K562 (cell line): ENCODE results near the gene RBP3. TPM values are rescaled to one million over a fixed set of nuclear protein-coding genes. Genes with fewer than 3 reads are reported as not detected.
A peak's percentile ranks its signal among the peaks of the same experiment; 100 is the strongest.

Source experiments
- ATAC-seq: fragments of 200-7000 bp; cut with Tn5 transposase; 3 replicates; pipeline ENCODE4 v1.9.1; 2020; ENCODE audit warnings: moderate library complexity
- BruUV-seq: library from RNA; stranded (reverse); fragments of 400-500 nt; replicated peaks from 2 replicates; lab custom pipeline; 2021; lab: Mats Ljungman, UMichigan
- CTCF ChIA-PET: fragments of 300-600 bp; formaldehyde crosslinking; extraction: SDS; loops from one replicate; lab custom pipeline; 2021; ENCODE audit warnings: low intra/inter-chr PET ratio; lab: Yijun Ruan, JAX
- POLR2A ChIA-PET: fragments of 300-600, 350-650 bp; sonication (Branson Sonifier 250); formaldehyde crosslinking; extraction: SDS; loops from one replicate; lab custom pipeline; 2021; ENCODE audit warnings: antibody characterized with exemption, inconsistent platforms; lab: Yijun Ruan, JAX
- DNase-seq, 4 experiments: peaks; one replicate each; pipeline versions ENCODE4 v3.0.0 to v3.0.0-alpha.2; 2011 to 2018; ENCODE audit warnings: low spot score in 3 of 4, mixed read lengths in 3 of 4; ENCODE audit errors: extremely low read depth in 1 of 4
- FAIRE-seq: peaks from 2 replicates; lab custom pipeline; 2011; peaks lifted over from hg19 to GRCh38; lab: Jason Lieb, UNC
- H2AFZ ChIP-seq: 2 replicates; pipeline ENCODE4 v1.6.0; 2011; ENCODE audit warnings: low read depth, low read length, control low read depth, inconsistent platforms
- H3K27ac ChIP-seq: fragments of 200-600 bp; 3 replicates; pipeline ENCODE4 v1.8.0; 2011; ENCODE audit warnings: low read depth, mild to moderate bottlenecking, control low read depth, inconsistent platforms, low read length, moderate library complexity, mixed read lengths; ENCODE audit errors: extremely low read depth
- H3K27me3 ChIP-seq, 2 experiments: fragments of 300-600 bp in 1 of 2; 2 replicates in 1 of 2; 3 replicates in 1 of 2; pipeline versions ENCODE4 v1.6.0 to v1.8.0; 2011; ENCODE audit warnings: inconsistent platforms in 2 of 2, low read length in 2 of 2, mild to moderate bottlenecking in 1 of 2, mixed read lengths in 1 of 2, moderate library complexity in 1 of 2; ENCODE audit not compliant: control insufficient read depth in 2 of 2, insufficient read depth in 2 of 2
- H3K36me3 ChIP-seq: fragments of 300-600 bp; 3 replicates; pipeline ENCODE4 v1.8.0; 2011; ENCODE audit warnings: mild to moderate bottlenecking, low read length, inconsistent platforms; ENCODE audit not compliant: control insufficient read depth, insufficient read depth
- H3K4me1 ChIP-seq, 2 experiments: fragments of 200-600 bp in 1 of 2; replicated peaks in 1 of 2; 2 replicates in 1 of 2; 3 replicates in 1 of 2; pipeline versions ENCODE4 v1.5.1 to v1.8.0; 2011; ENCODE audit warnings: inconsistent platforms in 2 of 2, low read length in 2 of 2, mild to moderate bottlenecking in 1 of 2, mixed read lengths in 1 of 2, moderate library complexity in 1 of 2; ENCODE audit not compliant: control insufficient read depth in 2 of 2, insufficient read depth in 2 of 2
- H3K4me2 ChIP-seq: 2 replicates; pipeline ENCODE4 v1.6.1; 2011; ENCODE audit warnings: low read length, control low read depth, inconsistent platforms, mixed read lengths; ENCODE audit not compliant: insufficient read depth
- H3K4me3 ChIP-seq: fragments of 200-600 bp; sonication (generic), shearing (Covaris generic); 2 replicates; pipeline ENCODE4 v1.5.1; 2016; ENCODE audit warnings: control low read depth, inconsistent platforms
- H3K79me2 ChIP-seq: fragments of 200-600 bp; 3 replicates; pipeline ENCODE4 v1.8.0; 2011; ENCODE audit warnings: low read length, inconsistent platforms; ENCODE audit not compliant: control insufficient read depth, insufficient read depth
- H3K9ac ChIP-seq, 2 experiments: 2 replicates each; pipeline versions ENCODE4 v1.6.0 to v1.6.1; 2011; ENCODE audit warnings: low read depth in 2 of 2, low read length in 2 of 2, control low read depth in 1 of 2, inconsistent platforms in 1 of 2, mild to moderate bottlenecking in 1 of 2, mixed read lengths in 1 of 2; ENCODE audit not compliant: insufficient read depth in 1 of 2
- H3K9me1 ChIP-seq: one replicate; pipeline ENCODE4 v1.6.0; 2011; ENCODE audit warnings: inconsistent platforms, mild to moderate bottlenecking, low read length, moderate library complexity; ENCODE audit not compliant: control insufficient read depth, insufficient read depth
- H3K9me3 ChIP-seq: replicated peaks from 2 replicates; pipeline ENCODE4 v1.5.1; 2011; ENCODE audit warnings: low read depth, low read length, inconsistent platforms; ENCODE audit not compliant: control insufficient read depth, insufficient read depth
- H4K20me1 ChIP-seq: replicated peaks from 2 replicates; pipeline ENCODE4 v1.6.1; 2011; ENCODE audit warnings: low read length, inconsistent platforms, mixed read lengths; ENCODE audit not compliant: control insufficient read depth, insufficient read depth
- CSDE1 ChIP-seq, 2 experiments: fragments of 450-650 bp; IDR thresholded peaks; 2 replicates each; pipeline ENCODE4 v1.6.1; 2016; ENCODE audit warnings: mild to moderate bottlenecking in 1 of 2
- FOXJ3 ChIP-seq: sonication (generic); formaldehyde crosslinking; IDR thresholded peaks from 2 replicates; pipeline ENCODE4 v1.4.0; 2020; ENCODE audit warnings: mild to moderate bottlenecking, missing genetic modification reagents
- KLF10 ChIP-seq: fragments of 250-450 bp; sonication (Bioruptor Pico); IDR thresholded peaks from 2 replicates; pipeline ENCODE4 v1.6.1; 2021; ENCODE audit warnings: matching md5 sums
- PHB2 ChIP-seq: fragments of 450-650 bp; IDR thresholded peaks from 2 replicates; pipeline ENCODE4 v1.6.1; 2017; ENCODE audit warnings: low read depth
- POLR2AphosphoS5 ChIP-seq: IDR thresholded peaks from 2 replicates; pipeline ENCODE4 v1.6.1; 2011; ENCODE audit warnings: mild to moderate bottlenecking, low read depth, low read length, moderate library complexity; ENCODE audit not compliant: control insufficient read depth, insufficient read depth
- POLR3A ChIP-seq: IDR thresholded peaks from 2 replicates; pipeline ENCODE4 v1.6.1; 2011; ENCODE audit warnings: borderline replicate concordance, mild to moderate bottlenecking, moderate library complexity; ENCODE audit not compliant: insufficient read length, insufficient read depth; ENCODE audit errors: extremely low read depth
- ZNF512 ChIP-seq: IDR thresholded peaks from 2 replicates; pipeline ENCODE4 v1.6.1; 2016; ENCODE audit warnings: missing genetic modification characterization, missing compliant biosample characterization
- WGBS: fragments of 100-300 bp; shearing (Covaris generic); methylation state at CpG from one replicate; pipeline ENCODE4 v1.1.6; 2016; ENCODE audit warnings: low coverage, mixed read lengths; ENCODE audit not compliant: insufficient coverage; ENCODE audit errors: missing lambda C conversion rate; 5-methylcytosine and 5-hydroxymethylcytosine counted together
- in situ Hi-C: fragments of 300-500 bp; cut with MboI; formaldehyde crosslinking; loops from 4 replicates; pipeline ENCODE4 v1.15.0; 2018; ENCODE audit warnings: inconsistent platforms, mixed read lengths
- intact Hi-C: fragments of 100-400 bp; cut with micrococcal nuclease; formaldehyde crosslinking; loops from 2 replicates; pipeline ENCODE4 v1.14.2; 2022
- polyA plus RNA-seq, 8 experiments: library from polyadenylated mRNA; depleted of rRNA in 4 of 8; stranded (reverse) in 5 of 8; unstranded in 3 of 8; fragments of >200 nt; fragmentation: Nextera tagmentation in 2 of 8; fragmentation: Illumina TruSeq in 1 of 8; extraction: Ambion mirVana in 2 of 8; extraction: Trizol in 1 of 8; gene quantifications; 2 replicates each; pipeline versions ENCODE4 v1.2.1 to v1.2.3, GENCODE V29; 2011 to 2014; ENCODE audit warnings: inconsistent platforms in 1 of 8, missing spikeins in 1 of 8
- total RNA-seq, 7 experiments: library from RNA; depleted of rRNA in 6 of 7; stranded (reverse); fragments of >200 nt in 6 of 7; fragmentation: Illumina TruSeq in 2 of 7; extraction: Trizol in 2 of 7; gene quantifications; 2 replicates each; pipeline versions ENCODE4 v1.2.1 to v1.2.3, GENCODE V29; 2011 to 2021; ENCODE audit warnings: low replicate concordance in 1 of 7

The RBP3 gene
- total and polyA plus RNA-seq, 9 of the 15 experiments (the other 6 are each of a cell fraction or from before 2014, with no cell fraction given): not detected

- H4K20me1 ChIP-seq: peaks cover 5% of the 10 kb centered on the region
- POLR2A ChIA-PET: interaction anchor here (1.0 to 1.4 kb wide), 2 partner anchors 12 to 108 kb away, joined by 3 to 4 read pairs; no protein-coding TSS in a partner anchor
- CTCF ChIA-PET: no interaction called here
Observed at GRCh38 chr10:47367646-47368045, 19.5 kb downstream of the RBP3 start.

GRCh38 chr10:47368431-47369180 is 20.4 kb downstream of the RBP3 start:
- Histone ChIP-seq H3K36me3 (no peaks in the 10 kb centered on the region), H3K4me3 (no peak overlapping the region), H3K27me3 (peaks cover 53 to 85% of the 10 kb centered on the region in 2 experiments), H4K20me1 (peaks cover 5% of the 10 kb centered on the region), H3K4me2 (no peak overlapping the region), H3K4me1 (peaks cover 0 to 2% of the 10 kb centered on the region in 2 experiments; a peak in 1 of 5 replicates), H2AFZ (no peak overlapping the region), H3K9me3 (no peaks in the 10 kb centered on the region), H3K27ac (no peak overlapping the region), H3K79me2 (no peaks in the 10 kb centered on the region), H3K9ac (no peak overlapping the region), H3K9me1 (peaks cover 5% of the 10 kb centered on the region)
- WGBS: under 1% methylated on average over 24 of the region's 24 CpGs
- ChIA-PET POLR2A (interaction anchor here (0.8 to 1.0 kb wide), 2 partner anchors 16 to 109 kb away, joined by 3 read pairs; partner anchors contain the start of gene ZNF488), CTCF (no interaction called here)
- no peak for FAIRE-seq
- in situ Hi-C loops (no loop called here), intact Hi-C loops (no loop called here)
- no peak for DNase-seq
- BruUV-seq: no TSS peak
- ATAC-seq: no peak
- TF ChIP-seq CSDE1 (IDR thresholded peaks at IDR 0.05) (no peak), POLR2AphosphoS5 (no peak), POLR3A (no peak), ZNF512 (tag) (no peak)

More at GRCh38 chr10:47367646-47368045, 19.5 kb downstream of the RBP3 start:
- WGBS: under 1% methylated on average over 11 of the region's 11 CpGs
- ATAC-seq (no peak), DNase-seq (no peak), FAIRE-seq (no peak)
- Histone ChIP-seq H3K9me3 (no peaks in the 10 kb centered on the region), H3K4me3 (no peak overlapping the region), H3K4me2 (no peak overlapping the region), H3K27ac (no peak overlapping the region), H3K79me2 (no peaks in the 10 kb centered on the region), H3K4me1 (peaks cover 0 to 2% of the 10 kb centered on the region in 2 experiments; a peak in 1 of 5 replicates), H3K27me3 (peaks cover 49 to 81% of the 10 kb centered on the region in 2 experiments), H3K9ac (0 out of 4 replicates have a peak overlapping the region, but pooled peaks of 1 of the 2 experiments have one; percentile 10), H3K36me3 (no peaks in the 10 kb centered on the region), H2AFZ (no peak overlapping the region), H3K9me1 (peaks cover 2% of the 10 kb centered on the region)
- intact Hi-C loops: no loop called here
- in situ Hi-C loops: no loop called here
- BruUV-seq: no TSS peak
- no peak for TF ChIP-seq PHB2
- no peak for TF ChIP-seq KLF10
- no peak for TF ChIP-seq FOXJ3 (CRISPR knock-in tag)
